ENCODE results near the gene ELOVL7. TPM values are rescaled to one million over a fixed set of nuclear protein-coding genes. Genes with fewer than 3 reads are reported as not detected.

Gene ELOVL7
- total RNA-seq, 3 donors from 2014 or later (not counting 1 experiment from before 2014, with no cell fraction given): 0.48 to 4.2 (median 2.6) TPM

DNA sequence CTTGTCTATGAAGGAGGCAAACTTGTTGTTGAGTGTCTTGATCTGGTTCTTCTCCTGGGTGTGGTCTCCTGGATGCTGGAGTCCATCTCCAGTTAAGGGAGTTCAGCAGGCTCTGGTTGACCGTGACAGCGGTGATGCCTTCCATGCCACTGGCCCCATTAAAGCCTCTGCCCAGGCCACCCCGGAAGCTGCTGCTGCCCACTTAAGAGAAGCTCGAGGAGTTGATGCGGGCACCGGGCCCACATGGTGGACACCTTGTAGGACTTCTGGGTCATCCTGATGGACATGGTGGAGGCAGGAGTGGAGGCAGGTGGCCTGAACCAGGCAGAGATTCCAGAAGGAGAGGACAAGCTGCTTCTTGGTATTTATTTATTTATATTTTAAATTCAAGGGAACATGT, 99.4 kb downstream of the ELOVL7 start:
- no peak for TF ChIP-seq CTCF (IDR thresholded peaks at IDR 0.05)
- intact Hi-C loops (cut with micrococcal nuclease): no loop called here
- 95% methylated on average over 6 of the region's 6 CpGs for WGBS (ENCODE audit: insufficient coverage)
- Mint-ChIP-seq H3K27me3 (ENCODE audit: low read depth in 2 of 2) (no peaks in the 10 kb centered on the region), H3K27ac (no peak overlapping the region), H3K9me3 (peaks cover 5 to 7% of the 10 kb centered on the region in 2 donors), H3K4me1 (no peaks in the 10 kb centered on the region), H3K36me3 (peaks cover 7% of the 10 kb centered on the region), H3K4me3 (no peak overlapping the region)
- Histone ChIP-seq H3K27ac (ENCODE audit: low read length) (no peak overlapping the region), H3K27me3 (ENCODE audit: control insufficient read depth, insufficient read depth, low read length) (no peaks in the 10 kb centered on the region), H3K9me3 (ENCODE audit: control insufficient read depth, insufficient read depth, low read length) (no peaks in the 10 kb centered on the region), H3K4me1 (ENCODE audit: control insufficient read depth, insufficient read depth, low read length) (no peaks in the 10 kb centered on the region), H3K4me3 (ENCODE audit: low read length) (no peak overlapping the region), H3K36me3 (ENCODE audit: control insufficient read depth, insufficient read depth, low read length) (no peaks in the 10 kb centered on the region)
- DNase-seq (no peak), ATAC-seq (no peak)

DNA sequence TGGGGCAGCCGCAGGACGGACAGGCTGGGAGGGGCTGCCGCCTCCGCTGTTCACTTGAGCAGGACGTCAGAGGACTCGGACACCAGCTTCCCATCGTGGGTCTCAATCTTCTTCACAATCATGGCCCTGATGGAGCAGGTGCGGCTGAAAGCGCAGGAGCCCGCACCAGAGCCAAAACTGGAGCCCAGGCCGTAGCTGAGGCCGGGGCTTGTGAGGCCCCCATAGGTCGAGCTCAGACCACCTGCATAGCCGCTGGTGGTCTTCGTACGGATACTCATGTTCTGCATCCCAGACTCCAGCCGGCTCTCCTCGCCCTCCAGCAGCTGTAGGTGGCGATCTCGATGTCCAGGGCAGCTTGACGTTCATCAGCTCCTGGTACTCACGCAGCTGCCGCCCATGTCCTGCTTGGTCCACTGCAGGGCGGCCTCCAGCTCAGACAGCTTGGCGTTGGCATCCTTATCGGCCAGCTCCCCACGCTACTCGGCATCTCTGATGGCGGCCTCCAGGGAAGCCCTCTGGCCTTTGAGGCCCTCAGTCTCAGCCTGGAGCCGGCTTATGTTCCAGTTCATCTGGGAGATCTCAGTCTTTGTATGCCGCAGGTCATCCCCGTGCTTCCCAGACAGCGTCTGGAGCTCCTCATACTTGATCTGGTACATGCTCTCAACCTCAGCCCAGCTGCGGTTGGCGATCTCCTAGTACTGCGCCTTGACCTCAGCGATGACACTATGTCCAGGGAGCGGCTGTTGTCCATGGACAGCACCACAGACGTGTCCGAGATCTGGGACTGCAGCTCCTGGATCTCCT, 100.4 kb downstream of the ELOVL7 start:
- no peak overlapping the region for H3K4me3 ChIP-seq (ENCODE audit: low read length)
- no peaks in the 10 kb centered on the region for H3K4me1 Mint-ChIP-seq
- peaks cover 3% of the 10 kb centered on the region for H3K9me3 ChIP-seq (ENCODE audit: control insufficient read depth, insufficient read depth, low read length)
- H3K27me3 Mint-ChIP-seq (ENCODE audit: low read depth in 2 of 2): no peaks in the 10 kb centered on the region
- H3K27me3 ChIP-seq (ENCODE audit: control insufficient read depth, insufficient read depth, low read length): no peaks in the 10 kb centered on the region
- H3K27ac Mint-ChIP-seq: no peak overlapping the region
- H3K4me3 Mint-ChIP-seq: no peak overlapping the region
- no peaks in the 10 kb centered on the region for H3K4me1 ChIP-seq (ENCODE audit: control insufficient read depth, insufficient read depth, low read length)
- intact Hi-C loops (cut with micrococcal nuclease): no loop called here
- H3K36me3 ChIP-seq (ENCODE audit: control insufficient read depth, insufficient read depth, low read length): no peaks in the 10 kb centered on the region
- H3K36me3 Mint-ChIP-seq: peaks cover 7% of the 10 kb centered on the region
- no peak for DNase-seq
- WGBS (ENCODE audit: insufficient coverage): 93% methylated on average over 40 of the region's 40 CpGs
- no peak for ATAC-seq
- H3K27ac ChIP-seq (ENCODE audit: low read length): no peak overlapping the region
- H3K9me3 Mint-ChIP-seq: peaks cover 5 to 7% of the 10 kb centered on the region in 2 donors
- no peak for TF ChIP-seq CTCF (IDR thresholded peaks at IDR 0.05)

DNA sequence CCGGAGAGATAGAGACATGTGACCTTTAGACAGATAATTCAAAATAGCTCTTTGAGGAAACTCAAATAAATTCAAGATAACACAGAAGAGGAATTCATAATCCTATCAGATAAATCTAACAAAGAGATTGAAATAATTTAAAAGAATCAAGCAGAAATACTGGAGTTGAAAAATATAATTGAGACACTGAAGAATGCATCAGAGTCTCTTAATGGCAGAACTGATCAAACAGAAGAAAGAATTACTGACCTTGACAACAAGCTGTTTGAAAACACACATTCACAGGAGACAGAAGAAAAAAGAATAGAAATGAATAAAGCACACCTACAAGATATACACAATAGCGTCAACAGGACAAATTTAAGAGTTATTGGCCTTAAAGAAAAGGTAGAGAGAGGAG, 103.7 kb downstream of the ELOVL7 start:
- no peak for TF ChIP-seq CTCF (IDR thresholded peaks at IDR 0.05)
- ATAC-seq: no peak
- H3K4me3 Mint-ChIP-seq: no peak overlapping the region
- intact Hi-C loops (cut with micrococcal nuclease): no loop called here
- no peaks in the 10 kb centered on the region for H3K4me1 ChIP-seq (ENCODE audit: control insufficient read depth, insufficient read depth, low read length)
- DNase-seq: no peak
- no peak overlapping the region for H3K4me3 ChIP-seq (ENCODE audit: low read length)
- H3K27me3 Mint-ChIP-seq (ENCODE audit: low read depth in 2 of 2): no peaks in the 10 kb centered on the region
- H3K4me1 Mint-ChIP-seq: no peaks in the 10 kb centered on the region
- H3K36me3 ChIP-seq (ENCODE audit: control insufficient read depth, insufficient read depth, low read length): no peaks in the 10 kb centered on the region
- H3K9me3 ChIP-seq (ENCODE audit: control insufficient read depth, insufficient read depth, low read length): peaks cover 3% of the 10 kb centered on the region
- H3K27me3 ChIP-seq (ENCODE audit: control insufficient read depth, insufficient read depth, low read length): no peaks in the 10 kb centered on the region
- no peak overlapping the region for H3K27ac Mint-ChIP-seq
- H3K27ac ChIP-seq (ENCODE audit: low read length): no peak overlapping the region
- H3K9me3 Mint-ChIP-seq: peaks cover 5 to 7% of the 10 kb centered on the region in 2 donors
- 100% methylated on average over 1 of the region's 2 CpGs for WGBS (ENCODE audit: insufficient coverage)
- peaks cover 7% of the 10 kb centered on the region for H3K36me3 Mint-ChIP-seq

- Mint-ChIP-seq H3K27ac (no peak overlapping the region), H3K4me3 (no peak overlapping the region), H3K9me3 (peaks cover 5 to 7% of the 10 kb centered on the region in 2 donors), H3K27me3 (ENCODE audit: low read depth in 2 of 2) (no peaks in the 10 kb centered on the region), H3K4me1 (no peaks in the 10 kb centered on the region), H3K36me3 (peaks cover 7% of the 10 kb centered on the region)
- no peaks in the 10 kb centered on the region for H3K36me3 ChIP-seq (ENCODE audit: control insufficient read depth, insufficient read depth, low read length)
- H3K27ac ChIP-seq (ENCODE audit: low read length): no peak overlapping the region
- no peak for TF ChIP-seq CTCF (IDR thresholded peaks at IDR 0.05)
- 83% methylated on average over 3 of the region's 3 CpGs for whole genome bisulfite sequencing (ENCODE audit: insufficient coverage)
- intact Hi-C loops (cut with micrococcal nuclease): no loop called here
- no peaks in the 10 kb centered on the region for H3K4me1 ChIP-seq (ENCODE audit: control insufficient read depth, insufficient read depth, low read length)
- ATAC-seq (no peak), DNase-seq (no peak)
- peaks cover 3% of the 10 kb centered on the region for H3K9me3 ChIP-seq (ENCODE audit: control insufficient read depth, insufficient read depth, low read length)
- no peaks in the 10 kb centered on the region for H3K27me3 ChIP-seq (ENCODE audit: control insufficient read depth, insufficient read depth, low read length)
- no peak overlapping the region for H3K4me3 ChIP-seq (ENCODE audit: low read length)
These were observed 105.1 kb downstream of the ELOVL7 start for GRCh38 chr5:60738933-60739332.

All from natural killer cell (primary cell).